ENCODE measurements around the gene BTBD16.

The BTBD16 gene

DNA sequence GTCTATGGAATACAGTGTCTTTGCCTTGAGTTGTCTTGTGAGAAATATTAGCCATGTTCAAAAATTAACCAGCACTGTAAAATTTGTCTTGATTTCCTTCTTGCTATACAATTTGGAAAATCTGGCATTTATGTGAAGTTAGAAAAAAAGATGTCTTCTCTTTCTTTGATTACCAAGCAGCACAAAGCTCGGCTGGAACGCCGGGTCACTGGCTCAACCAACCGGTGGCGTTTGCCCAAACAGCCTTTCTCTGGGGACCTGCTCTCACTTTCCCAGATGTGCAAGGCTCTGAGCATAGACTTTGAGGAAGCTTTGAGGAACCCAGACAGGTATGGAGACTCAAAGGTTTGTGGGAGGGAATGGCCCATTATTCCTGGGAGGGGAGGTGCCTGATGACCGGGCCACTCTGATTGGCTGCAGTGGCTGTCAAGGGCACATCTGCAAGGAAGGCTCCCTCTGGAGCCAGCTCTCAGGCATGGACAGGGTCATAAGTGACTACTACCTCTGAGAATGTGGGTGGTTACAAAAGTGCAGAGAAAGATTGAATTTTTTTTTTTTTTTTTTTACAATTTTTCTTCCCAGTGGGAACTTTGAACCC lies 5.6 kb downstream of the BTBD16 start:
- DNase-seq: peak; percentile 78

DNA sequence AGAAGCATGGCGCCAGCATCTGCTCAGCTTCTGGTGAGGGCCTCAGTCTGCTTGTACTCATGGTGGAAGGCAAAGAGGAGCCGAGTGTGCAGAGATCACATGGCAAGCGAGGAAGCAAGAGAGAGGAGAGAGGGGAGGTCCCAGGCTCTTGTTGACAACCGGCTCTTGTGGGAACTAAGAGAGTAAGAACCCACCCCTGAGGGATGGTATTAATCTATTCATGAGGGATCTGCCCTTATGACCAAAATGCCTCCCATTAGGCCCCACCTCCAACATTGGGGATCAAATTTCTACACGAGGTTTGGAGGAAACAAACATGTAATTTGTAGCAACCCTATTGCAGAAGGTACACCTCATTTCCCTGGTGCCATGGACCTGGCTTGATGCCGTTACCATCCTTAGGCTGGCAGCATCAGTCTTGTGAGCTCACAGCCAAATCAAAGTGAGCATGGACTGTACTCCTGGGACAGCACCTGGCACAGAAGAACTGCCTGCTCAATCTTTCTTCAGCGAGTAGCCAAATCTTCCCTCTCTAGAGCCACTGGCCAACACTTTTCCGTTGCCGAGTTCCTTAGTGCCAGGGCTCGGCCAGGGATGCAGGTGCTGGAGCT lies 6.5 kb downstream of the BTBD16 start:
- no peak for DNase-seq

DNA sequence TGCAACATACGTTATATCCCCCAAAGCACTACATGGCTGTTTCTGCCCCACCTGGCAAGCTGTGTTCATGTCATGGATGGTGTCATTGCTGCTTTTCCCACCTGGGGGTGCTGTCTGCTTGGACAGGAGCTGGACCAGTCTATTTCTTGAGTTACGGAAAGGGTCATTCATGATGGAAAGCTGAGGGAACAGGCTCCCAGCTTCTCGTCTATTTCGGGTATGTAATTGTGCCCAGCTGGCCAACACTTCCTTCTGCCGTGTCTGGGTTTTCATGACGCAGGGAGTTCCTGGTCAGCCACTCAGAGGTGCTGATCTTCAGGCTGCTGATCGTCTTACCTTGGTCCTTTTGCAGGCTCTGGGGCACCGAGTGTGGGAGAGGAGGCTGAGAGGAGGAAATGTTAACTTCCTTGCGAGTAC lies 8.6 kb downstream of the BTBD16 start:
- DNase-seq: peak; percentile 36

DNA sequence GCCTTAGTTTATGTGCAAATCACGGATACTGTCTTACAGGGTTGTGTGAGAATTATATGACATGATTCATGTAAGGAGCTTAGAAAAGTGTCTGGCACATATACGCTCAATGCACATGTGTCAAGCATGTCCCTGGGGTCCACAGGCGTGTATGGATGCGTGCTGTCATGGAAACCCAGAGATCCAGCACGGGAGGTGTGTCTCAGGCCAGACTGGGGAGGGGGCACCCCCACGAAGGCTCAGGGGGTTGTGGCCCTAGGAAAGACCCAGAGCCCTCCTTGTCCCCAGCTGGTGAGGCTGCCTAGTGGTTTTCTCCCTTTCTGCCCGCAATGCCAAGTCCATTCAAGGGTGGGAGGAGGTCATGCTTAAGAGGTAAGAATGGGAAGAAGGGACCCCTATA lies 9.1 kb downstream of the BTBD16 start:
- DNase-seq: no peak

DNA sequence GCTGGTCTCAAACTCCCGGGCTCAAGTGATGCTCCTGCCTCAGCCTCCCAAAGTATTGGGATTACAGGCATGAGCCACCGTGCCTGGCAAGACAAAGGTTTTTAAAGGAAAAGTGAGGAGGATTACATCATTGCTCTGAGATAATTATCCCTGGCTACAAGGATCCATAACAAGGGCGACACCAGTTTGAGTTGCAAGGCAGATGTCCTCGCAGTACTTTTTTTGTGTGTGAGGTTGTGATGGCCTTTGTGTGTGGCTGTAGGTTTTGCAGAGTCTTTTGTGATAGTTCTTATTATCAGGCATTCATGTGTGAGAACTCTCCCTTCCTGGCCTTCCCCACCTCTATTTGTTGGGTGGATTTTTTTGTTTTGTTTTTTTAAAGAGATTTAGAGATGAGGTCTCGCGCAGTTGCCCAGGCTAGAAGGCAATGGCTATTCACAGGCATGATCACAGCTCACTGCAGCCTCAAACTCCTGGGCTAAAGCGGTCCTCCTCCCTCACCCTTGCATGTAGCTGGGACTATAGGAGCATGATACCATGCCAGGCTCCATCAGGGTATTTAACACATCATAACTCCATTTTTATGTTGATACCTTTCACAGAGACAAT lies 10.0 kb downstream of the BTBD16 start:
- DNase-seq: no peak

DNA sequence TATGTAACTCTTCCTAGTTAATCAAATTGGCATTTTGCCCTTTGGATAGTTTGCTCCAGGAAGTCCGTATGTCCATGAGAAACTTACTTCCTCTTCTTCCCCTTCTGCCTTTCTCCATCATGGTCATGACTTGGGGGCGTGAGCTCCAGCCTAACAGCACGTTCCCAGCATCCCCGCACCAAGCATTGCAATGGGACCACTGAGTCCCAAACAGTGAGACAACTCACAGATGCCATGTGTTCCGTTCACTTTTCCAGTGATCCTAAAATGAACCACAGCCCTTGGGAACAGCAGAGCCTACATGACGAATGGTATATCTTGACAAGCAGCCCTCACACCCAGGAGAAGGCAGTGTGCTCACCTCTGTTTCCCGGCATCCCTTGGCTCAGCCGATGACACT lies 10.7 kb downstream of the BTBD16 start:
- no peak for DNase-seq

DNA sequence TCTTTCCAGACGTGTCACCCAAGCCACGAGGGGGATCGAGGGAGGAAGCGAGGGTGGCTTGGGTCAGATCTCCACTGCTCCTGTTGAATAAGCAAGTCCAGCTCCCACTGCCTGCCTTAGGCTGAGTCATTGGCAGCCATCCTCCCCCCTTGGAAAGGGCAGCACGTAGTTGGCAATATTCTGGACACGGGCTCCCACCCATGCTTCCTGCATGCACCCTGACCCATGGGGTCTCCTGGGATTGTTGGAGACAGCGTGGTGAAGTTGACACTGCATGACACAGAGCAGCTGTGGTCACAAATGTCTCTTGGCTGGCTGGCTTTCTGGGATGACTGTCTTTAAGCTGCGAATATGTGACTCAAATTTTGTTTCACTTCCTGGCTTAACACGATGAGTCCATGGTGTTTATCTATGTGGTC lies 11.2 kb downstream of the BTBD16 start:
- peak; percentile 37 for DNase-seq

DNA sequence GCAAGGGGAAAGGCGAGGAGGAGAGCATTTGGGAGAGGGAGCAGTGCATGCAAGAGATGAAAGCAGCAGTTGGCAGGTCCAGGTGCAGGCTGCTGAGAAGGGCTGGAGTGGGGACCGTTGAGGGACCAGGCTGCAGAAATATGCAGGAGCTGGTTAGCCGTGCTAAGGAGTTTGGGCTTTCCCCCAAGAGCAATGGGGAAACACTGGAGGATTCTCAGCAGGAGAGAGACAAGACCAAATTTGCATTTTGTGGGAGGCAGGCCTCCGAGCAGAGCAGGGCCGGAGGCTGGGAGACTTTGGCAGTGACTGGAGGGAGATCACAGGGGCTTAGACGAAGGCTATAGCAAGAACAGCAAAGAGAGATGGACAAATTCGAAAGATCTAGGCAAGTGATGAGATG lies 11.8 kb downstream of the BTBD16 start:
- no peak for DNase-seq

DNA sequence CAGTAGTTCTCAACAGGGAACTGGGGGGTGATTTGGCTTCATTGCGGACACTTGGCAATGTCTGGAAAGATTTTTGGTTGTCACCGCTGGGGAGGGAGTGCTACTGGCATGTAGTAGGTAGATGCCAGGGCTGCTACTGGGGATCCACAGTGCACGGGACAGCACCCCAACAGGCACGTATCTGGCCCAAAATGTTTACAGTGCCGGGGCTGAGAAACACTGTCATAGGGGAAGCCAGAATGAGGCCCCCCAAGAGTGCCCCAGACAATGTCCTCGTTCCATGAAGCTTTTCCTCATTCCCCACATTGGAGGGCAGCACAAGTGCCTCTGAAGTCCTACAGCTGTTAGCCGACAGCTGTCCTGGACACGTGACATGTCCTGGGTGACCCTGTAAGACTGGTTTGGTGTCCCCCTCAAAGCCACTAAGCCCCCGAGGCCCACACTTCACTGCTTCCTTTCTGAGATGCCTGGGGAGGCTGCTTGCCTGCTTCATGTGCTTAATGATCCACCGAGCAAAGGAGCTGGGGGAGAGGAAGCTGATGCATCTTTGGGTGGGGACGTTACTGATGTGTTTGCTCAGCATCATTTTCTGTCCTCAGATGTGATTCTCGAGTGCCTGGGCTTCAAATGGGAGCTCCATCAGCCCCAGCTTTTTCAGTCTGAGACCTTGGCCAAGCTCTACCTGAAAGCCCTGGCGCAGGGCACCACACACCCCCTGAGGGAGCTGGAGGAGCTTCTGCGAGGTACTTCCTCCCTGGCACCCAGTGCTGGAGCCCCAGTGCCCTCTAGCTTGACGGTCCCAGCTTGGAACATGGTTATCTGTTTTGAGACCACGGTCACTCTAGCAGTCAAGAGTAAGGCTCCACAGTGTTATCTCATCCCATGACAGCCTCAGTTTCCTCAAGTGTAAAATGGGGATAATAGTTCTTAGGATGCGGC lies 14.7 kb downstream of the BTBD16 start:
- DNase-seq: no peak

DNA sequence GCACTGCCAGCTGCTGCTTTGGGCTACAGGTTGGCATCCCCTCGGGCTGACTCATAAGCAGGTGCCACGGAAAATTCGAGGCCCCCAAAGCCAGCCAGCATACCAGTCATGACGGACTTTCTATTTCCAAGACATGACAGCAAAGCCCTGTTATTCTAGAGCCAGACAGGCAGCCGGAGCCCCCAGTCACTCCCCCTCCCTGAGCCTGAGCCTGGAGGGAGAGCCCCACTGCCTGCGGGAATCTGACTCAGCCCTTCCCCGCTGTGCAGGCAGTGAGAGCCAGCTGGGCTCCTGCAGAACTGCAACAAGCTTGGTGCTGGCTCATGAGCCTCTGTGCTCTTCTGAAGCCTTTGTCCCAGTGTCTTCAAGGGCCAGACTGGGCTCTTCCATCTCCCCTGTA lies 15.8 kb downstream of the BTBD16 start:
- peak; percentile 80 for DNase-seq

DNA sequence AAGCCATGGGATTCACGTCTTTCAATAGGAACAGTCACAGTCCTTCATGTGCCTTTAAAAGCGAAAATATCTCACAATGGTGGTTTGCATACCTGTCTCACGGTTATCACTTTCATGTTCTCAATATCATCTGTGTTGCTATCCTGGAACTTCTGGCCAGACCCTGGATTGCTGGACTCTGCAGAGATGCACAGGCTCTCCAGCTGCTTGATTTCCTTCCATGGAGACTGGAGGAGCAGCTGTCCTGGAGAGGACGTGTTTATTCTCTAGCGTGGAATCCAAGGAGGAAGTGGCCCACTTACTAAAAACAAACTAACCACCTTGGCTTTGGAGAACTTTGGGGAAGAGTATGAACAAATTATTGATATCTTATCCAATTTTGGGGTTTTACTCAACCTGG lies 16.5 kb downstream of the BTBD16 start:
- no peak for DNase-seq

DNA sequence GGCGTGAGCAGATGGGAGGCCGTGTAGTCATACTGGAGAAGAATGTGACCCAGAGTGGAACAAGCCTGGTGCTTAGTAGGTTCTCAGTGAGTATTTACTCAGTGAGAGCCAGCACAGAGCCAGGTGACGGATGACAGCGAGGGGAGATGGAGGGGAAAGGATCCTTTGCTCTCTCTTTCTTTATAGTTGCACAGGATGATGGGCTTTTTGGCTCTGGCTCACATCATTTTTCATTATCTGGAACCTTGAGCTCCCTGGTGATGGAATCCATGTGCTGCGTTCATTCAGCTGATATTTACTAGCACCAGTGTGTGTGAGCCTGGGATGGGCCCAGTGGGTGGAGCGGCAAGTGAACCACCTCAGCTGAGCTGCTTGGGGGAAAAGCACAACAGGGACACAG lies 17.2 kb downstream of the BTBD16 start:
- no peak for DNase-seq

DNA sequence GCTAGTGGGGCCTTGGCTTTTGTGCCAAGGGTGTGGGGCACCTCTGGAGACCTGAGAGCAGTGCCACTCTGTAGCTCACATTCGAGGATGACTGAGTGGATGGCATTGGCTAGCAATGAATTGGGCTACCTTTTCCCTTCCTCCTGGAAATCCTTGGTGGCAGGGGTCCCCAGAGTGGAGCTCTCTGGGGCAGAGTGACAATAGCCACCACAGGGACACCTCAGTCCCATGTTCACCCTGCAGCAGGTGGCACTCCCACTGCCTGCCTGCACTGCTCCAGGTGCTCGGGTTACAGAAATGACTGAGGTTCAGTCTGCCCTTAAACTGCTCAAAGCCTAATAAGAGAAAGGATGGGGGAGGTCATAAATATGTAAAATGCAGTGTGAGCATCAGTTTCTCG lies 17.8 kb downstream of the BTBD16 start:
- DNase-seq: no peak

DNA sequence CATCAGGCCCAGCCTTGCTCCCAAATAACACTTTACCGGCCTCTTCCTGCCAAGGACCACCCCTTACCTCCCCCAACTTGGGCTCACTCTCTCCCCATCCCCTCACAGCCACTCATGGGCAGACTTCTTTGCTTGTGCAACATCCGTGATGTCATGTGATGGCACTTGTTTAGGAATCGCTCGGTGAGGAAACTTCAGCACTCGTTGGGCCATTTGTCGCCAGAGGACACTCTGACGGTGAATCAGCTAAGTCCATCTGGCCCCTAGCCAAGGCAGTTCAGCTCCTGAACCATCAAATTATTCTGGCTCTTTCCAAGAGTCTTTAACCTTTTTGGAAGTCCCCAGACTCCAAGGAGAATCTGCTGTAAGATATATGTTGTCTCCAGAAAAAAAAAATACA lies 19.2 kb downstream of the BTBD16 start:
- DNase-seq: no peak

DNA sequence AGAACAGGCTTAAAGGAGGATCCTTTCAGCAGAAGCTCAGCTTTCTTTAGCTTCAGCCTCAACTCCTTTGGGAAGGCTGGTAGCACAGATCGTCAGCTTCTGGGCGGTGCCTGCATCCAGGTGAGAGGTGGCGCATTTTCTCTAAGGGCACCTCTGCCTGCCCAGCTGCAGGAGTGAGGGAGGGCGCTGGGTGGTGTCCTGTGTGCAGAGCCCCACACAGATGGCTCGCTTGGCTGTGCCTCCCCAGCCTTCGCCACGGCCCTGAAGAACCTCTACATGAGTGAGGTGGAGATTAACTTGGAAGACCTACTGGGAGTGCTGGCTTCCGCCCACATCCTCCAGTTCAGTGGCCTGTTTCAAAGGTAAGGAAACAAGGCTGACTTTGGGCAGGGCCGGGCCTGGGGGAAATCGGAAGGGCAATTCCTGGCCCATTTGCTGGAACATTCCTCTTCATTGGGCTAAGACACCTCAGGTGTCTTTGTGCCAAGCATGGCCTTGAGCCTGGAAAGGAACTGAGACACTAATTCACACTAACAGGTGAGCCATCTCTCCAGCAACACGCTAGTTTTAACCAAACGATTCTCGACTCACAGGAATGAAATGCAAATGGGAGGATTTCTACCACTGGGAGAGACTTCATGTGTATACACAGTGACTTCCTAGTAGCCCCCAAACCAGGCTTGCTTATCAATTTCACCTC lies 19.9 kb downstream of the BTBD16 start:
- no peak for DNase-seq

DNA sequence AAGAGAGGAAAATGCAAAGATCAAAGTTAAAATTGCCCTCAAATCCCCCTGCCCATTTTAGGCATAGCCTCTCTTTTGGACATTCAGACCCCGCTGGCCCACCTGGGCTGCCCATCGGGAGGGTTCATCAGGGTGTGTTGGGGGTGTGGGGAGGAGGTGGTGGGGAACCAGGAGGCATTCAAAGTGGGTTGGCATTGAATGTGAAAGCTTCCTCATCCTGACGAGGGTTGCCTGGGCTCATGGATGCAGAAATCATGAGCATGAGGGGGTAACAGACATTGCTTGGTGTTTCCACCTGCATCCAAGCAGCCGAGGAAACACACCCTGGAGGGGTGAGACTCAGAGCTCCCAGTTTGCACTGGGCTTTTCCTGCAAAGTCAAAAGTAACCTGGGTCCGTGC lies 20.6 kb downstream of the BTBD16 start:
- DNase-seq: no peak

DNA sequence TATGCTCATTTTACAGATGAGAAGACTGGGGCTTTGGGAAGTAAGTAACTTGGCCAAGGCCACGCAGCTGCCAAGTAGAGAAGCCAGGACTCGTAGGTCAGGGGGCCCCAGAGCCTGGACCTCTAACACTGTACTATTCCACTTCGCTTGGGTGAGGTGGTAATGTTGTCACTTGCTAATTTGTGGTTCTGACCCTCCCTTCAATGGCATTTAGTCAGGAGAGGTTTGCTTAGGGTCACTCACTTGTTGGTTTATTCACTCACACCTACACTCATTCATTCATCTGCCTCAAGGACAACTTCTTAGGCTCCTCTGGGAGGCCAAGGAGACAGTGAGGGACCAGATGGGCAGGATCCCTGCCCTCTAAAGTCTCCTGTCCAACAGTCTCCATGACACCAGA lies 21.3 kb downstream of the BTBD16 start:
- no peak for DNase-seq

DNA sequence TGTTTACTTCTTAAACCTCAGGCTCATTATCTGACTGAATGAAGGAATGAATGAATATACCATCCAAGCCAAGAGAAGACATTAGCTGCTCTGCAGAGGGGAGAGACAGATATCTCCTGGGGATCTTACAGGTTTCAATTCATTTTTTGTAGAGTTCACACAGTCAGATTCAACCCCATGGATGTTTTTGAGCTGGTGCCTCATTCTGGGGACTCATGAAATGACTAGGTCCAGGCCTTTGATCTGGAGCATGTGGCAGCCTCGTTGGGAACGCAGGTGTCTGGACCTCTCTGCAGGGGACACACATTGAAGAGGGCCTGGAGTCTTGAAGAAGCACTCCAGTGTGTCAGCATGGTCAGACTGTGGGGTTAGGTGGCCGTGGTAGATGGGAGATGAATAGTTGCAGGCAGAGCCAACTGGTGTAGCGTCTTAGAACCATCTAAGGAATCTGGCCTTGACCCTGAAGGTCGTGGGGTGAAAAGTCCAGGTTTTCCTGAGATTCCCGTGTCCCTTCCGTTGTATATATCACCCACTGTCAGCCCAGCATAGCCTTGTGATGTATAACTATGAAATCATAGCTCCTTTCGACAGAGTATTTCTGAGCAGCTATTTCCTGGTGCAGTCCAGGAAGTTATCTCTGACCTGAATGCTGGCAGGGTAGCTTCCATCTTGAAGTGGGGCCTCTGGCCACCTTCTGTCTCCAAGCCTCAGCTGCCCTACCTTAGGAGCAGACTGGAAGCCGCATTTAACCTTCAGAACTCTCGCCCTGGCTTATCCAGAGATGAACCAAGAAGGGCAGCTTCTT lies 22.3 kb downstream of the BTBD16 start:
- no peak for DNase-seq

DNA sequence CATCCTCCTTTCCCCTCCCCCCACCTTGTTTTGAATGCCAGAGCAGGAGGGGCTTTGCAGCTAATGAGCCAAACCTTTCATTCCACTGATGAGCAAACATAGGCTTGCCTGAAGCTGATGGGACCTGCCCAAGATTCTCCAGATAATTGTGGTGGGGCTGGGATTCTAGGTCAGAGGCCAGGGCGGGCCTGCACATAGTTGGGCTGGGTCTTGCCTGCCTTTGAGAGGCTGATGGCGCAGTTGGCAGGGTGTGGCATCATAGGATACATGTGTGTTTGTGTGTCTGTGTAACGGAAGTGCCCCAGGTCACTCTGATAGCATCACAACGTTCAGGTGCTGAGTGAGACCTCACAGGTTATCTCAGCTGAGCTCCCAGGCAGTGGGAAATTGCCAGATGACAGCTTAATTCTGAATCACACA lies 22.9 kb downstream of the BTBD16 start:
- DNase-seq: no peak

DNA sequence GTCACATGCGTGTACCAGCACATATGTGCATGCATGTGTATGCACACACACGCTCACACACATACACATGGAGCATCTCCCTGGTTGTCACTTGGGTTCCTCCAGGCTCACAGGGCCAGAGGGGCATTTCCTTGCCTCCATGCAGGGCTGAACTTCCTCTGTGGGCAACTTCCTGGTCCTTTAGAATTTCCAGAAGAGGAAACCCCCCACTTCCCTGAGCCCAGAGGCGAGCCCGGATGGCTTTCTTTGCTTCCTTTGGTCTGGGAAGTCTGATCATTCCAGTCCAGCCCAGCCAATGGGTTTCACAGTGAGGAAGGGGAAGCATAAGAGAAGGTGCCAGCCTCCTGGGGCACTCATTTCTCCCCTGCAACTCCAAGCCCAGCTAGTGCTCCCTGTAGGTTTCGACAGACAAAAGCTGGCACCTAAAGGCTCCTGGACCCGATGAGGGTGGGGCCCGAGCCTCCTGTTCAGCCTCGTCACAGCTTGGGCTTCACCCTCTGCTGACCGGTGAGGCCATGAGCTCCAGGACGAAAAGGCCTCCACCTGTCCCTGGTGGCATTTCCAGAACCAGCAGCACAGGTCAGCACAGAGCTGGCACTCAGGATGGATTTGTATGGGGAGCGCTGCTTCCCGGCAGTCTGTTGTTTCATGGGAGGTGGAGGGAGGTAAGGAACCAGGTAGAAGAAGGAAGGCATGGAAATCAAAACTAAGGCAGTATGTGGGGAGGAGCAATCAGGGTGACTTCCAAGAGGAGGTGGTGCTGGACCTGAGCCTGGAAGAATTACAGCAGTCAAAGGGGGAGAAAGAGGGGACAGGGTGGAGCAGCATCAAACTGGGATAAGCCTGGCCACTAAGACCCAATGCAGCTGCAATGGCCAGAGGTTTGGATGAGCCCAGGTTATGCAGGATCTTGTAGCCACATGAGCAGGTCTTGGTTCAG lies 23.7 kb downstream of the BTBD16 start:
- DNase-seq: no peak

DNA sequence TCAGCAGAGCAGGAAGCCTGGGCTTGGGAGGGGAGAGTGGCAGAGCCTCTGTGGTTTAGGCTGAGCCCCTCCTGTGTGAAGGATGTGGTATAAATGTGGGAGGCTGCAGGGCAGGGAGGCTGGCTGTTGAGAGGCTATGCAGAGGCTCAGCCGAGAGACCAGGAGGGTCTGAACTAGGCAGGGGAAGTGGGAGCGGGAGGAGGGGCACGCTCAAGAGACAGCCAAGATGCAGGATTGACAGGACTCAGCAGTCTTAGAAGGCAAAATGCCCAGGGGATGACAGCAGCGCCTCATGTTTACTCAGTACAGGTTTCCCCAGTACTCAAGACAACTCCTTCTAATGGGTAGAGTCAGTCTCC lies 24.3 kb downstream of the BTBD16 start:
- no peak for DNase-seq

Data from EL (cell line).